Panc1 (cell line): ENCODE data around the gene CYP4F22.

Experiments used
- CTCF ChIP-seq: fragments of 450-650 bp; IDR thresholded peaks from 2 replicates; pipeline ENCODE4 v1.5.1; 2017; ENCODE audit warnings: mild to moderate bottlenecking
- POLR2AphosphoS5 ChIP-seq: IDR thresholded peaks from 2 replicates; pipeline ENCODE4 v1.6.1; 2012; ENCODE audit warnings: mild to moderate bottlenecking, low read depth, low read length, moderate library complexity
- SIN3A ChIP-seq: IDR thresholded peaks from 2 replicates; pipeline ENCODE4 v1.6.1; 2012; ENCODE audit warnings: low read depth, mild to moderate bottlenecking, low read length, moderate library complexity, borderline replicate concordance; ENCODE audit not compliant: insufficient read depth
- TCF7L2 ChIP-seq: IDR thresholded peaks from 2 replicates; pipeline ENCODE4 v1.6.1; 2011; ENCODE audit warnings: mild to moderate bottlenecking, low read depth, low read length, inconsistent platforms

GRCh38 chr19:15461694-15462093 is 46.6 kb upstream of the CYP4F22 start:
- TF ChIP-seq CTCF (no peak), POLR2AphosphoS5 (no peak), TCF7L2 (no peak), SIN3A (no peak)
